ENCODE data around the gene HSPG2. TPM values are rescaled to one million over a fixed set of nuclear protein-coding genes. Genes with fewer than 3 reads are reported as not detected.

HSPG2 gene
- total and polyA plus RNA-seq, 2 of the 13 experiments (the other 11 are each of a cell fraction or from before 2014, with no cell fraction given), result 9.1 to 13.1 TPM

- TF ChIP-seq ZBTB49 (CRISPR knock-in tag; IDR thresholded peaks at IDR 0.05; ENCODE audit: borderline replicate concordance), result no peak
- TF ChIP-seq ATF1 (CRISPR knock-in tag; IDR thresholded peaks at IDR 0.05), result no peak
- TF ChIP-seq SSRP1 (CRISPR knock-in tag; IDR thresholded peaks at IDR 0.05), result no peak
- no peak for TF ChIP-seq SRF (IDR thresholded peaks at IDR 0.05; ENCODE audit: low read depth, low read length)
- TF ChIP-seq AHR (CRISPR knock-in tag; IDR thresholded peaks at IDR 0.05), result no peak
- 0 out of 2 replicates have a peak, but pooled peaks have one; percentile 17 for TF ChIP-seq ZNF160 (CRISPR knock-in tag; IDR thresholded peaks at IDR 0.05)
- no peak for TF ChIP-seq ZNF280B (CRISPR knock-in tag; IDR thresholded peaks at IDR 0.05; ENCODE audit: borderline replicate concordance)
- no peak for TF ChIP-seq ZNF101 (CRISPR knock-in tag; IDR thresholded peaks at IDR 0.05; ENCODE audit: borderline replicate concordance, low read depth)
- no peak for TF ChIP-seq IRF2 (CRISPR knock-in tag; IDR thresholded peaks at IDR 0.05)
- no peak for TF ChIP-seq HMGXB4 (CRISPR knock-in tag; IDR thresholded peaks at IDR 0.05; ENCODE audit: borderline replicate concordance in 1 of 2, low read depth in 1 of 2)
- TF ChIP-seq FUBP1 (CRISPR knock-in tag; IDR thresholded peaks at IDR 0.05; ENCODE audit: borderline replicate concordance), result no peak
- TF ChIP-seq ZNF563 (CRISPR knock-in tag; IDR thresholded peaks at IDR 0.05), result 0 out of 2 replicates have a peak, but pooled peaks have one; percentile 48
- no peak for TF ChIP-seq ZNF558 (CRISPR knock-in tag; IDR thresholded peaks at IDR 0.05; ENCODE audit: borderline replicate concordance)
- TF ChIP-seq MTF2 (CRISPR knock-in tag; IDR thresholded peaks at IDR 0.05; ENCODE audit: borderline replicate concordance), result no peak
- TF ChIP-seq ZBTB4 (CRISPR knock-in tag; IDR thresholded peaks at IDR 0.05; ENCODE audit: borderline replicate concordance), result no peak; the same call in 1 of the 2 replicates
- no peak for TF ChIP-seq MYNN (CRISPR knock-in tag; IDR thresholded peaks at IDR 0.05; ENCODE audit: low read depth)
- no peak for TF ChIP-seq SMARCC2 (IDR thresholded peaks at IDR 0.05)
- no peak for TF ChIP-seq AKAP8 (CRISPR knock-in tag; IDR thresholded peaks at IDR 0.05)
Measured at GRCh38 chr1:21937372-21938121, 437 bp upstream of the HSPG2 start (continued).
